ELF-1 (cell line): ENCODE results near the gene BORCS6.

Experiments used
- DNase-seq: peaks from one replicate; pipeline ENCODE4 v3.0.0-alpha.2; 2016; ENCODE audit warnings: low read depth, low spot score

BORCS6 gene

GRCh38 chr17:8173056-8173870 is 16.7 kb downstream of the BORCS6 start:
- peak; percentile 93 for DNase-seq

DNA sequence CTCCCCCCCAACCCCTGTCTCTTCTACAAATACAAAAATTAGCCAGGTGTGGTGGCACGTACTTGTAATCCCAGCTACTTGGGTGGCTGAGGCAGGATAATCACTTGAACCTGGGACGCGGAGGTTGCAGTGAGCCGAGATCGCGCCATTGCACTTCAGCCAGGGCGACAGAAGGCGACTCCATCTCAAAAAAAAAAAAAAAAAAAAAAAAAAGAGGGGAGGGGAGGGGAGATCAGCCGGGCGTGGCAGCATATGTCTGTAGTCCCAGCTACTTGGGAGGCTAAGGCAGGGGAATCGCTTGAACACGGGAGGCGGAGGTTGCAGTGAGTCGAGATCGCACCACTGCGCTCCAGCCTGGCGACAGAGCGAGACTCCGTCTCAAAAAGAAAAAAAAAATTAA is 19.8 kb downstream of the BORCS6 start:
- peak; percentile 46 for DNase-seq

DNA sequence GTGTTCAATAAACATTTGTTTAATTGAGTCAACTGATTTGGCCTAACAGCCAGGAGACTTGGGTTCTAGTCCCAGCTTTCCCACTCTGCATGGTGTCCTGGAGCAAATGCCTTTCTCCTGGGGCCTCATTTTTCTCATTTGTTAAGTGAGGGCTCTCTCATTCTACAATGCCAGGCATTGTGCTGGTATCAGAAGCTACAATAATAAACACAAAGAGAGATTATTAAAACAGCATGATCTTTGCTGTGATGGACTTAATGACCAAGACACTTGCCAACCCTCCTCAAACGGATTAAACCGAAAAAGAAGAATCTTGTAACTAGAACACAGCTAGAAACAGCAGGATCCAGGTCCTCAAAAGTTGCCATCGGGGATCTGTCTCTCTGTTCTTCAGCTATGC is 22.5 kb downstream of the BORCS6 start:
- DNase-seq = no peak

DNA sequence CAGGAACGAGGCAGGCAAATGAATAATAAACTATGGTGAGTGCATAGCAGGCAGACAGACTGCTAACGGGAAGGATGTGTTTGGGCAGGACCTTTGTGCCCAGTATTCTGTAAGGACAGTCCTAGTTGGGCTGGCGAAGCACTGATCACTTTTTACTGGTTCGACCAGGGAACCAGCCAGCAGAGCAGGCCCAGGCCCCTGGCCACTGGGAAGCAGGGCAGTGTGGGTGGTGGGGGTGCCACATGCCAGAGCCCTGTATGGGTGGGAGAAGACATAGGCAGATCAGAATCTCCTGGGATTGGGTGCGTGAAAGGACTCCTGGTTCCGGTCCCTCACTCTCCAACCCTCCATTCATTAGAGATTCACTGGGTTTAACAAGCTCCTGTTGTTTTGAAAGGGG is 23.2 kb downstream of the BORCS6 start:
- DNase-seq = no peak

DNA sequence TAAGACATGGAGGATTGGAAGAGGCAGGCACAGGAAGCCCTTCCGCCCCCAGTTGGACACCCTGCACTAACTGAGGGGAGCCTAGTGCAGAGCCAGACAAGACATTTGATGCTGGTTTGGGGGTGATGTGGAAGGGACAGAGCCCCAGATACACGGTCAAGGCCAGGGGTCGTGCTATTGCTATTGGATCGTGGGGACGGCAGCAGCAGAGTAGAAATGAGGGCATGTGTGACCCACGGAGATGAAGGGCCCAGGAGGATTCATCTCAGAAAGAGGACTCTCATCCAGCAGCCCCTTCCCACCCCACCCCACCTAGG is 25.2 kb downstream of the BORCS6 start:
- DNase-seq = no peak

DNA sequence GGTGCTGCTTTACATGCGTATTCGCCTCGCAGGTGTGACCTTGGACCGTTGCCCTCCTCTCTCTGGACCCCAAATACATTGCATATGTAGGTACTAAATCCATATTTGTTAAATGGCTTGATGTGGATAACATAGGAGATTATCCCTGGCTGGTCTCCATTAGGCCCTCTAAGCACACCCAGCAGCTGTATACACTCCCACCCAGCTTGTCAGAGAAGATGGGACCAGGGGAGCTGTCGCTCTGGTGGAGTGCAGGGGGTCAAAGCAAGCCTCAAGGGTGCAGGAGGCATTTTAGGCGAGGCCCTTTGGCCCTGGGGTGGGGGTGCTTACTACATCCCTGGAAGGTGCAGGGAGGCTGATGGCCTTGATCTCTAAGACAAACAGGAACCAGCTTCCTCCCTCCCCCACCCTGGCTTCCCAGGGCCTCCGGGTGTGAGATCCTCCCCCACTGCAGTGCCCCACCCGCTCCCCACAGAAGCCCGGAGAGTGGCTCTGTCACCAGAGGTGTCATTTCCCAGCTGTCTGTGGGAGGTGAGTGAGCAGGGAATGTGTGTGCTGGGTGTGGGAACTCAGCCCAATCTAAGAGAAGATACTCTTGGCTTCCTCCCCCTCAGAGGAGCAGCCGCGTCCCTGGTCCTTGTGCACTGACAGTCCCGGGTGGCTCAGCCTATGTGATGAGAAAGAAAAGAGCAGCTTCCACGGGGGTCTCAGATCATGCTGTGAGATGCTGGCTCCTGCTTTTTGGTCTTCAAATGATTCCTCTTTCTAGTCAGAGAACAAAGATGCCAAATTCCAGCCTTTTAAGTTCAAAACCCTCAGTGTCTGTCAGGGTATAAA is 25.8 kb downstream of the BORCS6 start:
- peak; percentile 43 for DNase-seq

DNA sequence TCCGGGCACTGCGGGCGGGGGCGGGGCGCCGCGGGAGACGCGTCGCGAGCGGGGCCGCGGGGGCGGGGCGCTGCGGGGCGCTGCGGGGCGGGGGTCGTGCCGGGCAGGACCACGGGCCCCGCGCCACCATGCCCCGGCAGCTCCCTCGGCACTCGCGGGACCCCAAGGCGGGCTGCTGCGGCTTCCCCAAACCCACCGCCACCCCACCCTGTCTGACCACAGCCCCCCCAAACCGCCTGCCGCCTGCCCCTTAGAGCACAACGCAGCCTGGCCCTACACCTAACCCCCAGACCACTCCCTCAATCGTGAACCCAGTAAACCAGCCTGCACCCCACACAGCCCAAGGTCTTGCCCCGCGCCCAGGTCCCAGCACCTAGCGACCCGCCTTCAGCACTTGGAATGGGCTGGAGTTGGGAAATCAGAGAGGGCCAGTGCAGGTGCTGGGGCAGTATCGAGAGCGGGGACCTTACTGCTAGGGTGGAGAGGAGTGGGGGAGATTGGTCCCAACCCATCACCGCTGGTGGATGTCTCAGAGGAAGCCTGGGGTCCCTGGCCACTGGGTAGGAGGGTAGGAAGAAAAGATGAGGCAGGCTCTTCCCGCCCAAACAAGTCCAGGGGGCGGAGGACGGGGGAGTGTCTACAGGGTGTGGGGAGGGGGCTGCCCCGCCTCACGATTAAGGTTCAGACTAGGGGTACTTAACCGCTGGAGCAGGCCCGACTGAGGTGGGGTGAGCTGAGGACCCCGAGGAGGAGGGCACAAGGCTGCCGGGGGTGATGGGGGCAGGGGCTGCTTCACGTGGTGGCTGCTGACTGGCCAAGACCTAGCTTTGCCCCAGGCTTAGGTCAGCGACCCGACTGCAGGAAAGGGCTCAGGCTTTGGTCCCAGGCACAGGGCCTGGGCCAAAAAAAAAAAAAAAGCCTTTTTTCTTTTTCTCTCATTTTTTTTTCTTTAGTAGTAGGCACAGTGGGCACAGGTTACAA is 26.7 kb downstream of the BORCS6 start:
- DNase-seq = peak; percentile 82

- DNase-seq = peak; percentile 50
Measured at GRCh38 chr17:8162233-8162996, 27.6 kb downstream of the BORCS6 start, which contains the start of gene VAMP2. Gene VAMP2 (minus strand): TSS chr17:8162948. CDS start chr17:8162879, 69 bp downstream.

DNA sequence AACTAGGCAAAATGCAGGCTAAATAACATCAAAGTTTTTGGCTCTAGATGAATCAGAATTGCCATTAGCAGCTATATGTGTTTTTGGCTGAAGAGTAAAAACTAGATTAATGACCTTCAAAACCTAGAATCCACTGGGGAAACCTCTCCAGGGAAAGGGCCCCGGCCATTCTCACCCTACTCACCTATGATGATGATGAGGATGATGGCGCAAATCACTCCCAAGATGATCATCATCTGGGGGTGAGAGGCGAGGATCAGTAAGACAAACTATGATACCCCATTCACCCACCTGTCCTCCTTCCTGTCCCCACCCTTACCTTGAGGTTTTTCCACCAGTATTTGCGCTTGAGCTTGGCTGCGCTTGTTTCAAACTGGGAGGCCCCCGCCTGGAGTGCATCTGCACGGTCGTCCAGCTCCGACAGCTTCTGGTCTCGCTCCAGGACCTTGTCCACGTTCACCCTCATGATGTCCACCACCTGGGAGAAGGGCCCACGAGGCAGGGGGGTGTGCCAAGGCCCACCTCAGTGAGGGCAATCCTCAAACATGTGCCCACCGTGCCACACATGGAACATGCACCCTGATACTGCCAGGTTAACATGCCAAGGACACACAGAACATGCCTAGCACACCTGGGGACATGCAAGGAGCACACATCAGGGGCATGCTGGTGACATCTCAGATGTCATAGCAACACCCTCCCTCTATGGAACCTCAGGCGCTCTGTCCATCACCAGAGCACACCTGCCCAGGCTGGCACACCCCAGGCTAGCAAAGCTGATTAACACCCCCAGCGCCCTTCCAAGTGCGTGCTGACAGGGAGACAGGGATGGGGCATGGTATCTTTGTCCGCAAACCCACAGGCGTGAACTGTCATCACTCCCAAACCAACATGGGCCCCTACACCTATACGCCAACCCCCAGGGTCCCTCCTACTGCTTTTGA is 28.4 kb downstream of the BORCS6 start:
- no peak for DNase-seq

DNA sequence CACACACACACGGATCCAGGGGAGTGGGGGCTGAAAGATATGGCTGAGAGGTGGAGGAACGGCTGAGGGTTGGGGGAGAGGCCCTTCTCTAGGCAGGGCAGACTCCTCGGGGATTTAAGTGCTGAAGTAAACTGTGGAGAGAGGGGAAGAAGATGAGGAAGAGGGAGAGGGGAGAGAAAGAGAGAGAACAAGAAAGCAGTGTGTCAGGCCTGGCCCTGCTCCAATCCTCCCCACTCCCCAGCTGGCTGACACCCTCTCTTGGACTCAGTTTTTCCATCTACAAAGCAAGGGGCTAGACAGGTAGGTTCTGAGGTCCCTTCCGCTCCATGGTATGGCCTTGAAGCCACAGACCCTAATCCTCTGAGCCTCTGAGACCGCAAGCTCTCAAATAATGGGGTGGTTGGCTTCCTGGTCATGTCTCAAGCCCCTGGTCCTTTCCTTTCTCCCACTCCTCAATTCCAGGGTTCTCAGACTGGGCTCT is 29.2 kb downstream of the BORCS6 start:
- DNase-seq = no peak

DNA sequence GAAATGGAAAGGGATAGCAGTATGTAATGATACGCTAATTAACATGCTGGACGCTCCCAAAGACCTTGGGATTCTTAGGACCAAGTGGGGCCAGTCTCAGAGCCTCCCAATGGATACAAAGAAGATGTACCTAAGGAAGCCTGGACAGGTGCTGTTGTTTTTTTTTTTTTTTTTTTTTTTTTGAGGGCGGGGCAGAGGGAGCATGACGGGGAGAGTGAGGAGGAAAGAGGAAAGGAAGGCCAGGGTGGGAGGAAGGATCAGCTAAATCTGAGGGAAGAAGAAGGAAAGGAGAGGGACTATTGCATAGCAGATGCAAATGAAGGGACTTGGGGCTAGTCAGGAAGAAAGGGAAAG is 29.8 kb downstream of the BORCS6 start:
- no peak for DNase-seq

GRCh38 chr17:8159459-8160223 is 30.3 kb downstream of the BORCS6 start:
- DNase-seq = no peak

- no peak for DNase-seq
Measured at GRCh38 chr17:8159032-8159400, 31.0 kb downstream of the BORCS6 start.

GRCh38 chr17:8158267-8159031 is 31.5 kb downstream of the BORCS6 start:
- peak; percentile 93 for DNase-seq

GRCh38 chr17:8156246-8156992 is 33.6 kb downstream of the BORCS6 start:
- peak; percentile 100 for DNase-seq

GRCh38 chr17:8155996-8156245 is 34.1 kb downstream of the BORCS6 start:
- DNase-seq = no peak

- DNase-seq = peak; percentile 53
Measured at GRCh38 chr17:8155231-8155995, 34.6 kb downstream of the BORCS6 start.
